Panc1 (cell line): ENCODE measurements around the gene ABCC3. TPM values are rescaled to one million over a fixed set of nuclear protein-coding genes. Genes with fewer than 3 reads are reported as not detected.

ENCODE experiments used
- ATAC-seq: fragments of 200-7000 bp; cut with Tn5 transposase; 2 replicates; pipeline ENCODE4 v1.9.1; 2020; ENCODE audit warnings: mild to moderate bottlenecking, moderate library complexity
- BruUV-seq: library from RNA; stranded (reverse); fragments of 400-500 nt; replicated peaks from 2 replicates; lab custom pipeline; 2021; lab: Mats Ljungman, UMichigan
- CTCF ChIA-PET: fragments of 300-600 bp; sonication (Branson Sonifier 250); formaldehyde crosslinking; loops from one replicate; lab custom pipeline; 2022; ENCODE audit warnings: antibody characterized with exemption; lab: Charles Lee
- POLR2A ChIA-PET: fragments of 300-600 bp; sonication (Branson Sonifier 250); formaldehyde crosslinking; loops from one replicate; lab custom pipeline; 2022; ENCODE audit warnings: antibody characterized with exemption; lab: Charles Lee
- DNase-seq: peaks from one replicate; pipeline ENCODE4 v3.0.0-alpha.2; 2010; ENCODE audit warnings: low read depth, low spot score
- H3K27ac ChIP-seq: 2 replicates; pipeline ENCODE4 v1.5.1; 2011; ENCODE audit warnings: mild to moderate bottlenecking, low read length, inconsistent platforms
- H3K27me3 ChIP-seq: fragments of 200-500 bp; sonication (Bioruptor generic); 2 replicates; pipeline ENCODE4 v1.6.0; 2014; ENCODE audit warnings: low read length, inconsistent platforms; ENCODE audit not compliant: control insufficient read depth, insufficient read depth
- H3K36me3 ChIP-seq: fragments of 200-500 bp; sonication (Bioruptor generic); 2 replicates; pipeline ENCODE4 v1.5.1; 2014; ENCODE audit warnings: inconsistent platforms, mild to moderate bottlenecking, low read length, moderate library complexity; ENCODE audit not compliant: control insufficient read depth, insufficient read depth
- H3K4me1 ChIP-seq: 2 replicates; pipeline ENCODE4 v1.5.1; 2011; ENCODE audit warnings: inconsistent platforms, mild to moderate bottlenecking, low read length, moderate library complexity; ENCODE audit not compliant: control insufficient read depth, insufficient read depth
- H3K4me3 ChIP-seq, 2 experiments: 2 replicates each; pipeline ENCODE4 v1.5.1; 2011 to 2012; ENCODE audit warnings: low read depth in 2 of 2, low read length in 2 of 2, mild to moderate bottlenecking in 2 of 2, inconsistent platforms in 1 of 2, moderate library complexity in 1 of 2
- H3K9me3 ChIP-seq: fragments of 200-500 bp; sonication (Bioruptor generic); 2 replicates; pipeline ENCODE4 v1.5.1; 2014; ENCODE audit warnings: low read depth, mild to moderate bottlenecking, inconsistent platforms, low read length, moderate library complexity; ENCODE audit not compliant: control insufficient read depth, insufficient read depth
- CTCF ChIP-seq: fragments of 450-650 bp; IDR thresholded peaks from 2 replicates; pipeline ENCODE4 v1.5.1; 2017; ENCODE audit warnings: mild to moderate bottlenecking
- POLR2AphosphoS5 ChIP-seq: IDR thresholded peaks from 2 replicates; pipeline ENCODE4 v1.6.1; 2012; ENCODE audit warnings: mild to moderate bottlenecking, low read depth, low read length, moderate library complexity
- REST ChIP-seq, 2 experiments: IDR thresholded peaks; 2 replicates each; pipeline ENCODE4 v1.6.1; 2011 to 2012; ENCODE audit warnings: low read depth in 2 of 2, control low read depth in 1 of 2, low read length in 1 of 2, mild to moderate bottlenecking in 1 of 2, moderate library complexity in 1 of 2; ENCODE audit not compliant: insufficient read depth in 1 of 2
- SIN3A ChIP-seq: IDR thresholded peaks from 2 replicates; pipeline ENCODE4 v1.6.1; 2012; ENCODE audit warnings: low read depth, mild to moderate bottlenecking, low read length, moderate library complexity, borderline replicate concordance; ENCODE audit not compliant: insufficient read depth
- TCF7L2 ChIP-seq: IDR thresholded peaks from 2 replicates; pipeline ENCODE4 v1.6.1; 2011; ENCODE audit warnings: mild to moderate bottlenecking, low read depth, low read length, inconsistent platforms
- in situ Hi-C: cut with HindIII; loops from 2 replicates; pipeline ENCODE4 v1.10.0; 2016; ENCODE audit warnings: low sequenced_read_pairs, low pct_unique_long_range_greater_than_20kb
- intact Hi-C: fragments of 100-400 bp; cut with micrococcal nuclease; formaldehyde crosslinking; loops from one replicate; pipeline ENCODE4 v1.10.0; 2022; ENCODE audit not compliant: unreplicated experiment
- total RNA-seq: library from RNA; stranded (reverse); gene quantifications from one replicate; pipeline ENCODE4 v1.2.1, GENCODE V29; 2021; ENCODE audit not compliant: unreplicated experiment

ABCC3 gene
- total RNA-seq, 1 experiment from 2014 or later, result 128 TPM

GRCh38 chr17:50619489-50619888, 15.2 kb upstream of the ABCC3 start:
- intact Hi-C loops (no loop called here), in situ Hi-C loops (no loop called here)
- Histone ChIP-seq H3K27ac (peak overlapping the region; percentile 23; the same call in 1 of the 2 replicates), H3K4me1 (peaks cover 8% of the 10 kb centered on the region), H3K36me3 (no peaks in the 10 kb centered on the region), H3K9me3 (no peaks in the 10 kb centered on the region), H3K27me3 (no peaks in the 10 kb centered on the region), H3K4me3 (no peak overlapping the region)
- POLR2A ChIA-PET, result no interaction called here
- no TSS peak for BruUV-seq
- CTCF ChIA-PET, result interaction anchor here (0.5 kb wide), 1 partner anchor 76 kb away, joined by 3 read pairs; no protein-coding TSS in a partner anchor
- DNase-seq, result no peak
- ATAC-seq, result no peak
- TF ChIP-seq POLR2AphosphoS5 (no peak), SIN3A (no peak), REST (IDR thresholded peaks at IDR 0.05; ENCODE audit: insufficient read depth in 1 of 2, low read depth in 2 of 2, low read length in 1 of 2) (no peak), TCF7L2 (no peak), CTCF (no peak)

- DNase-seq (no peak), ATAC-seq (no peak)
- H3K4me3 ChIP-seq, result no peak overlapping the region
- H3K27ac ChIP-seq, result no peak overlapping the region
- intact Hi-C loops (no loop called here), in situ Hi-C loops (no loop called here)
- no TSS peak for BruUV-seq
- CTCF ChIA-PET, result interaction anchor here (0.6 kb wide), 1 partner anchor 73 kb away, joined by 10 read pairs; the partner anchor contains the start of gene SPATA20
- POLR2A ChIA-PET, result interaction anchor here (0.6 kb wide), 1 partner anchor 59 kb away, joined by 3 read pairs; no protein-coding TSS in a partner anchor
- no peak for TF ChIP-seq REST (IDR thresholded peaks at IDR 0.05; ENCODE audit: insufficient read depth in 1 of 2, low read depth in 2 of 2, low read length in 1 of 2)
- TF ChIP-seq POLR2AphosphoS5, result no peak
- TF ChIP-seq SIN3A, result no peak
- no peak for TF ChIP-seq CTCF
- TF ChIP-seq TCF7L2, result no peak
- H3K27me3 ChIP-seq, result no peaks in the 10 kb centered on the region
- peaks cover 9% of the 10 kb centered on the region for H3K4me1 ChIP-seq
- no peaks in the 10 kb centered on the region for H3K9me3 ChIP-seq
- H3K36me3 ChIP-seq, result no peaks in the 10 kb centered on the region
Measured at GRCh38 chr17:50620237-50620636, 14.4 kb upstream of the ABCC3 start.
